GM23338 (cell line): ENCODE measurements around the gene ASXL2.

Experiments used
- CTCF ChIP-seq, 2 experiments: fragments of 200-600 bp in 1 of 2; sonication (generic) in 1 of 2; conservative IDR thresholded peaks; 2 replicates each; pipeline versions ENCODE4 v1.5.1 to v1.6.1; 2016 to 2017; ENCODE audit warnings: antibody characterized with exemption in 2 of 2, low read depth in 2 of 2, mild to moderate bottlenecking in 2 of 2, moderate library complexity in 1 of 2
- EZH2 ChIP-seq: fragments of 200-600 bp; sonication (generic); IDR thresholded peaks from one replicate; pipeline ENCODE4 v1.8.0; 2017; ENCODE audit warnings: antibody characterized with exemption, mild to moderate bottlenecking, low read depth; ENCODE audit not compliant: unreplicated experiment
- EZH2phosphoT487 ChIP-seq: fragments of 200-600 bp; sonication (generic); IDR thresholded peaks from one replicate; pipeline ENCODE4 v1.8.1; 2018; ENCODE audit warnings: antibody characterized with exemption; ENCODE audit not compliant: unreplicated experiment
- JUNB ChIP-seq: IDR thresholded peaks from one replicate; pipeline ENCODE4 v1.6.1; 2016; ENCODE audit warnings: antibody characterized with exemption; ENCODE audit not compliant: unreplicated experiment
- NANOG ChIP-seq: IDR thresholded peaks from 2 replicates; pipeline ENCODE4 v1.6.1; 2016; ENCODE audit warnings: antibody characterized with exemption, borderline replicate concordance
- POLR2AphosphoS5 ChIP-seq: IDR thresholded peaks from 2 replicates; pipeline ENCODE4 v1.6.1; 2016; ENCODE audit warnings: antibody characterized with exemption, low read depth
- REST ChIP-seq: IDR thresholded peaks from one replicate; pipeline ENCODE4 v1.6.1; 2018; ENCODE audit warnings: antibody characterized with exemption; ENCODE audit not compliant: unreplicated experiment
- ZNF114 ChIP-seq: fragments of 250-450 bp; sonication (Bioruptor Pico); IDR thresholded peaks from 2 replicates; pipeline ENCODE4 v1.5.0; 2020; ENCODE audit warnings: mild to moderate bottlenecking, moderate library complexity
- ZNF462 ChIP-seq: fragments of 250-450 bp; sonication (Bioruptor Pico); IDR thresholded peaks from 2 replicates; pipeline ENCODE4 v1.5.0; 2020; ENCODE audit warnings: mild to moderate bottlenecking, moderate library complexity

GRCh38 chr2:25920336-25920735, 42.0 kb upstream of the ASXL2 start:
- TF ChIP-seq POLR2AphosphoS5 (no peak), CTCF (conservative IDR thresholded peaks at IDR 0.05; ENCODE audit: low read depth in 2 of 2) (no peak), EZH2 (no peak), NANOG (no peak), EZH2phosphoT487 (no peak), JUNB (no peak), ZNF114 (CRISPR knock-in tag) (no peak), ZNF462 (CRISPR knock-in tag) (no peak), REST (no peak)
